ENCODE measurements around the gene WDFY3.

WDFY3 gene

DNA sequence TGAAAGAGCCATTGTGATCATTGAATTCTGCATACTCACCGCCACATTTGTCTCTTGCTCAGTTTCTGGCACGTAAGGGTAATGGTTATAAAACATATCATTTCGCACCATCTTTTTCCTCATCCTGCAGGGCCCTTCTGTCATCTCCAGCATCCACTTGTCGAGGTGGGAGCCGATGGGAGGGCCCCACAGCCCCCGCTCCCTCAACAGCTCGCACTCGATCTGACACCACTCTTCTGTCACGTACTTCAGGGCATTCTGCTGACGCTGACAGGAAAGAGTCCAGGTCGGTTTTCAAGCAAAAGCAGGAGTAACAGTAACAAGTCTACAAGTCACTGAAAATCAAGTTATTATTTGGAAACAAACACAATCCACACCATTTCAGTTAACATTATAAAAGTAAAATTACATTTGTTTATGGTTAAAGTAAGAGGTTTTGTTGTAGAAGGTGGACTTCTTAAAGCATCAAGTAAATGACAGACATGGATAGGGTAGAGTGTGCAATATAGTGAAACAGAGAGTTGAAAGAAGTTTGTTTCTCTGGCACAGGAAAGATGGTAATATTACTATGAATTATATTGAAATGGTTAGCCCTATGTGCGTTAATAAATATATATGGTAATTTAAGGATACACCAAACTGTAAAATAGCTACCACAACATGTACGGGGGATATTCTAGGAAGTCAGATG, 233.0 kb downstream of the WDFY3 start:
- TF ChIP-seq ZNF274 (IDR thresholded peaks at IDR 0.05; ENCODE audit: low read depth, low read length): no peak

DNA sequence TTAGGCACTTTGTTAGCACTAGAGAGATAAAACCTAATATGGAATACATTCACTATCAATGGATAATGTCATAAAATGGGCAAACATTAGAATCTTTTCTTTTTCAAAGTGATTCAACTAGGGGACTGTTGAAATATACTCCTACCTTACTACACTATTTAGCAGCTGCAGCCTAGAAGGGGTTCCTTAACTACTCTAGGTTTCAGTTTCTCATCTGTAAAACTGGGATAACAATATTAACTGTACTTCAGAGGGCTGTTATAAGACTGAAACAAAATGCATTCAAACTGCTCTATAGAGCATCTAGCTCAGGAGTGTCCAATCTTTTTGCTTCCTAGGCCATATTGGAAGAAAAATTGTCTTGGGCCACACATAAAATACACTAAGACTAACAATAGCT, 236.1 kb downstream of the WDFY3 start:
- H3K4me3 ChIP-seq (ENCODE audit: low read length): no peak overlapping the region
- TF ChIP-seq ZNF274 (IDR thresholded peaks at IDR 0.05; ENCODE audit: low read depth, low read length): no peak

More for the DNA sequence above, 233.0 kb downstream of the WDFY3 start:
- no peak overlapping the region for H3K4me3 ChIP-seq (ENCODE audit: low read length)

DNA sequence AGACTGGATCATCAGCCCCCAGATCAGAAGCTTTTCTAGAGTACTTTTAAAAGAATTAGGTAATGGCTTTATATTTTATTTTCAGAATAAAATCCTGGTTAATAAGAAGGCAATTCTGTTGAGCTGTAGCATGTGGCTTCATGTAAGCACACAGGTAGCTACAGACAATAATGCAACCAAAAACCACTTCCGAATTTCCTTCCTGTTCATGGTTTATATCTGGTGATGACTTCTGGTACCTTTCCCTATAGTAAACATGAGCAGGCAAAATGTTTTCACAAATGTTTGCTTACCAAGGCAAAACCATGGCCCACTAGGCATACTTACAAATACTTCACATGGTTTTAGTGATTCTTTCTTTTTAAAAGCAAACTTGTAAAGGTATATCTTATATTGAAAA, 239.0 kb downstream of the WDFY3 start:
- TF ChIP-seq ZNF274 (IDR thresholded peaks at IDR 0.05; ENCODE audit: low read depth, low read length): no peak
- no peak overlapping the region for H3K4me3 ChIP-seq (ENCODE audit: low read length)

DNA sequence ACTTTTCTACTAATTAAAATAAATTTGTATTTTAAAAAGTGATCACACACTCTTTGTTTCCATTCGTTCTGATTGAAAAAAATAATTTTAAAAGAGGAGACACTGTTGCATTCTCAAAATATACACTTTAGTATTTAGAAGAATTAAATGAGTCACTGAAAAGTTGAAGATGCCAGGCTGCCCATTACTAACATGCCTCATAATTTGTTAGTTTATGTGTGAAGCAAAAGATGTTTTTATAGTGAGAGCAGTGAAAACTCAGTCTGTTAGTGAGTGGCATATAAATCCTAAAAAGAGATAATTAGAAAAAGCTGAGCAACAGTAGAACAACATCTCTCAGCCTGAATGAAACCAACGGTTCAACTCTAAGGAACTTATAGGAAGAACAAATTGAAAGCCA, 240.1 kb downstream of the WDFY3 start:
- TF ChIP-seq ZNF274 (IDR thresholded peaks at IDR 0.05; ENCODE audit: low read depth, low read length): no peak
- no peak overlapping the region for H3K4me3 ChIP-seq (ENCODE audit: low read length)

DNA sequence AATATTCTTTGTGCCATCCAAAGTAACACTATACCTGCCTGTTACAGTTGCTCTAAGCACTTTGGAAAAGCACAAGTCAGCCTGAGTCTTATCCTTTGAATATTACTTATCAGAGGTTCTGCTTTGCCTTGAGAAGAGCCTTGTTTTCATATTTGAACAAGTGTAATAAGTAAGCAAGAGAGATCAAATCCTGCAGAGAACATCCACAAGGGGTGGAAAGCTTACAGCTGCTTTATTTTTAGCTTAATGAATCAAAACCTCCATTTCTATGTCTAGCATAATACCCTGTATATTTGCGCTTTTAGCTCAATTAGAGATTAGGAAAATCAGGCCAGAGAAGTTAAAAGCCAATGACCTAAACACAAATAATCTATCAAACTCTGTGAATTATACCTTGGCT, 243.8 kb downstream of the WDFY3 start:
- H3K4me3 ChIP-seq (ENCODE audit: low read length): no peak overlapping the region
- TF ChIP-seq ZNF274 (IDR thresholded peaks at IDR 0.05; ENCODE audit: low read depth, low read length): no peak

DNA sequence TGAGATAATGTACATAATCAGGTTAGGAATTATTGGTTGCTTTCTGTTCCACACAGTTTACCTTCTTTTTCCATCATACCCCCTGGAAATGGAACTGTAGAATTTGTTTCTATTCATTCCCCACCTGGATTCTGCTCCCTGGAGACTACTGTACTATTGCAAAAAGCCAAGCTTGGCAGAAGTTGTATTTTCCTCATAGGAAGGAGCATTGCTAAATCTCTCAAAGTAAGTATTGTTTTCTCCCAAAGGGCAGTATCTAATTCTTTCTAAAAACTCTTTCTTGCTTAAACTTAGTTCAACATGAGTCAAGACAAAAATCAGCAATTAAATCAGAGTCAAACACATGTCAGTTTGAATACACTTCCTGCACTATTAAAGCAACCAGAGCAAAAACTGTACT, 247.4 kb downstream of the WDFY3 start:
- no peak for TF ChIP-seq ZNF274 (IDR thresholded peaks at IDR 0.05; ENCODE audit: low read depth, low read length)
- H3K4me3 ChIP-seq (ENCODE audit: low read length): no peak overlapping the region

DNA sequence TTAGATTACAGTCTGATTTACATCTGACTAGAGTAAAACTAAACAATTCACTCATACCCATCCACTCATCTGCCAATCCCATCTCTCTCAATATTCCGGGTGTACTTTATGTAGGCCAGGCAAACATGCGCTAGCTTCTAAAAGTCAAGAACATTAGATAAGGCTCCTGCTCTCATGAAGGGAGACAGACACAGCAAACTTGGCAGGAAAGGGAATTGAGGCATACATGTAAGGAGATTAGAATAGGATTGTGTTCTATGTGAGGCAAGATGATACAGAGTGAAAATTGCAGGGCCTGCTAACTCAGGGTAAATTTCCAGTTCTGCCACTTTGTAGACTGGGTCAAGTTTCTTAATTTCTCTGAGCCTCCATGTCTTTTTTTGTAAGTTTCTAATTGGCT, 247.8 kb downstream of the WDFY3 start:
- H3K4me3 ChIP-seq (ENCODE audit: low read length): no peak overlapping the region
- no peak for TF ChIP-seq ZNF274 (IDR thresholded peaks at IDR 0.05; ENCODE audit: low read depth, low read length)

DNA sequence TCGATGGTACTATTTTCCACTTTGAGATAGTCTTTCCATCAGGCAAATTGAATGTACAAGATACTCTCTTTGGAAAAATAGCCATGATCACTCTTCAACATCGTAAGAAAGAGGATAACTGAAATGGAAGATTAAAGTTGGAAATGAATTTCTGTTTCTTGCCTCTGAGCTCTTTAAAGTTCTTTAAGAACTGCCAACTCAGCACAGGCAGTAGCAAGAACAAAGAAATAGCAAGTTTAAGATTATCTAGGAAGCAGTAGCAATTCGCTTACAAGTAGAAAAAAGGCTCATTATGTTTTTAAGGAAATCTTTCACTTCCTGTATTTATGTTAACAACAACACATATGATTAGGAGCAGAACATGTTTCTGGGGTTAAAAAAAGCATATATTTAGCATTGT, 255.9 kb downstream of the WDFY3 start:
- no peak for TF ChIP-seq ZNF274 (IDR thresholded peaks at IDR 0.05; ENCODE audit: low read depth, low read length)
- no peak overlapping the region for H3K4me3 ChIP-seq (ENCODE audit: low read length)

DNA sequence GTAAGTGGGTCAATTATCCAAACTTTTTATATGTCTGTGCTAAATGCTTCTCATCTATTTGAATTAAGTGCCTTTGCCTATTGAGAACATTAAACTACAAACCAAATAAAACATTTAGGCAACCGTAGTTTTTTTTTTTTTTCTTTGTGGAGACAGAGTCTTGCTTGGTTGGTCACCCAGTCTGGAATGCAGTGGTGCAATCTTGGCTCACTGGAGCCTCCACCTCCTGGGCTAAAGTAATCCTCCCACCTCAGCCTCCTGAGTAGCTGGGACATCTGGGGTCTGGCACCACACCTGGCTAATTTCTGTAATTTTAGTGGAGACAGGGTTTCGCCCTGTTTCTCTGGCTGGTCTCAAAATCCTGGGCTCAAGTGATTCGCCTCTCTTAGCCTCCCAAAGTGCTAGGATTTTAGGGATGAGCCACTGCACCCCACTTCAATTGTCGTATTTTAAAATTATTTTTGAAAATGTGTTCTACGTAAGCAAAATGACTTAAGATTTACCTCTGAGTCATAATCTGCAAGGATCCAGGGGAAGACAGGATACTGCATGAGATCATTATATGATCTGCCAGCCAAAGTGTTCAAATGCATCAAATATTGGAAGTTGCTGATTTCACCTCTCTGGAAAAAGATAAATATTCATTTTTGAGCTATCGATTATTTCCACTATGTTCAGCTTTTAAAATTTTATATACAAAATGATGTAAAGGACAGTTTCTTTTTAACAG, 257.9 kb downstream of the WDFY3 start:
- H3K4me3 ChIP-seq (ENCODE audit: low read length): no peak overlapping the region
- TF ChIP-seq ZNF274 (IDR thresholded peaks at IDR 0.05; ENCODE audit: low read depth, low read length): no peak

DNA sequence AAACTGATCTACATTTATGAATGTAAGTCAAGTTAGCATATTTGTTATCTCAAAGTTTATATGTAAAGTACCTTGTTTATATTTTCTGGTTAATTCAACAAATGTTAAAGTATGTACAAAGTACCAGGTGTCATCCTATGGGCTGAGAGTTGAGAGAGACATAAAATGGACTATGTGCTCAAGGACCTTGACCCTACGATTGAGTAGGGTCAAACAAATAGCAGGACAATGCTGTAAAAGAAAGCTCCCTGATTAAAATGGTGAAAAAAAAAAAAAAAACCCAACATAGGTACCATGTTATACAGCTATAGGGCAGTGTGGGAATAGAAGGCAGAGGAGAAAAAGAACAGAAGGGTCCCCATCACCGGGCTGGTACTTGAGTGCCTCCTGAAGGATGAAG, 260.2 kb downstream of the WDFY3 start:
- no peak overlapping the region for H3K4me3 ChIP-seq (ENCODE audit: low read length)
- TF ChIP-seq ZNF274 (IDR thresholded peaks at IDR 0.05; ENCODE audit: low read depth, low read length): no peak

DNA sequence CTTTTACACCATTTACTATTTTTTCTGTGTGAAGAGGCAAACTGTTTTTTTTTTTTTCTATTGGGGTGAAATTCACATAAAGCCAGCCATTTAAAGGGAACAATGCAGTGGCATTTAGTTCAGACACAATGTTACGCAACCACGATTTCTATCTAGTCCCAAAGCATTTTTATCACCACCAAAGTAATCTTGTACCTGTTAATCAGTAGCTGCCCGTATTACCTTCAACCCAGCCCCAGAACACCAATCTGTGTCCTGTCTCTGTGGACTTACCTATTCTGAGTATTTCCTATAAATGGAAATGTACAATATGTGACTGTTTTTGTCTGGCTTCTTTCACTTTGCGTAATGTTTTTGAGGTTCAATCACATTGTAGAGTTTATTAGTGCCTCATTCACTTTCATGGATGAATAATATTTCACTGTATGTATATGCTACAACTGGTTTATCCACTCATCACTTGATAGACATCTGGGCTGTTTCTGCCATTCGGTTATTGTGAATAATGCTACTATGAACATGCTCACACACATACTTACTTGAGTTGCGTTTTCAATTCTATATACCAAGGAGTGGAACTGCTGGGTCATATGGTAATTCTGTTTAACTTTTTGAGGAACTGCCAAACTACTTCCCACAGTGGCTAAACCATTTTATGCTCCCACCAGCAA, 267.4 kb downstream of the WDFY3 start:
- TF ChIP-seq ZNF274 (IDR thresholded peaks at IDR 0.05; ENCODE audit: low read depth, low read length): no peak
- no peak overlapping the region for H3K4me3 ChIP-seq (ENCODE audit: low read length)

DNA sequence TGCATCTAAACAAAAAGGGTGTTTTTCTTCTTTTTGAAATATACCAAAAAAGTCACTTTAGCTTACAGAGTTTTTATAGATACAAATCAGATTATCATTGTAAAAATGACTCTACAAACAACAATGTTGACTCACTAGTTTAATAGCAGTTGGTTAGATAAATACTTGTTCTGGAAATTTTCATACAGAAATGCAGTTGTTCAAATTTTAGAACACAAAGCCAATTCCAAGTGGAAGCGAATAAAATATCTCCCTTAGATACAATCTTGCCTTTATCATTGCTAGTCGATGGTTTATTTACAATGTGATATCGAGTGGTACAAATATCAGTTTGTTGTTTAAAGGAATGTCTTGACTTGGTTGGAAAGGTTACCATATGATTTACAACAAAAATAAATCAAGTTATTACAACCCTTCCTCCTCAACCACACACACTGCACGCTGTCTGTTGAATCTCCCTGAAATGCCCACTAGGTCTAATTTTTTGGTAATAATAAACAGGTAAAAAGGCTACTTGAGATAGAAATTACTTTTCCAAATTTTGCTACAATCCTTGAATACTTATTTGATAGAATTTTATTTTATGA, 268.8 kb downstream of the WDFY3 start:
- no peak for TF ChIP-seq ZNF274 (IDR thresholded peaks at IDR 0.05; ENCODE audit: low read depth, low read length)
- H3K4me3 ChIP-seq (ENCODE audit: low read length): no peak overlapping the region

DNA sequence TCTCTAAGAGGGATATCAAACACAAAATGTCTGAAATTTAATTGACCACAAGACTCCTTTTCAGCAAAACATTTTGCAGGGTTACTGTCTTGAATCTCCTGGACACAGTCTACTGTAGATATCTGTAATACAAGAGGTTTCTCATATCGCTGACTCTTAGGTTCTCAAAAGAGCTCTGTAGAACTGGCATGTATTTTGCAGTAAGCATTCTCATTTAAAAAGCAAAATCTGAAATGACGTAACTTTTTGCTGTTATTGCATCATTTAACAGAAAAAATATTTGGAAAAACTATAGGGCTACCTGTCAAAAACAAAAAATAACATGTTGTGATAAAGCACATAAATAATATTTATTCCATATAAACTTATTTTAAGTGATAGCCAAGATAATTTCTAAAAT, 269.3 kb downstream of the WDFY3 start:
- no peak for TF ChIP-seq ZNF274 (IDR thresholded peaks at IDR 0.05; ENCODE audit: low read depth, low read length)
- no peak overlapping the region for H3K4me3 ChIP-seq (ENCODE audit: low read length)

DNA sequence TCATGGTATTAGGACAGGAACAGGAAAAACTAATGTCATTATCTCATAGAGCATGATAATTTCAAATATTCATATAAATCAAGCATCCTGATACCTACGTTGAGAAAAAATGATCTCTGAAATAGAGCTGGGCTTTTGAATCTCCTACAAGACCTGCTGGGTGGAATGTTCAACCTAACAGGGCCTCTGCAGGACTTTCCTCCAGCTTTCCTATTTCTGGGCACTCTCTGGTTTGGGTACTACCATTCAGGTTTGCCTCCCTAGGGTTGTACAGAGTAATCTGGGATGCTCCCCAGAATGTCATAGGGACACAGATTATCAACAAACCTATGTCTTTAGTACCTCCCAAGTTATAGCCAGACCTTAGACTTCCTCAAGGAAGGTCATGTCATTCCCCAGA, 274.7 kb downstream of the WDFY3 start:
- no peak for TF ChIP-seq ZNF274 (IDR thresholded peaks at IDR 0.05; ENCODE audit: low read depth, low read length)
- H3K4me3 ChIP-seq (ENCODE audit: low read length): no peak overlapping the region
